Esophagus (tissue), 2 donors: Measurements from ENCODE around the gene DCAF11. TPM values are rescaled to one million over a fixed set of nuclear protein-coding genes. Genes with fewer than 3 reads are reported as not detected.

Source experiments
- H3K27ac ChIP-seq, 2 donors: one replicate each; pipeline ENCODE4 v1.5.1; 2013; ENCODE audit warnings: low read depth in 2 of 2, mild to moderate bottlenecking in 2 of 2, inconsistent platforms in 1 of 2, low read length in 1 of 2, moderate library complexity in 1 of 2
- H3K27me3 ChIP-seq, 2 donors: one replicate each; pipeline ENCODE4 v1.6.1; 2013; ENCODE audit warnings: low read length in 2 of 2, control low read depth in 1 of 2, mild to moderate bottlenecking in 1 of 2; ENCODE audit not compliant: insufficient read depth in 2 of 2, control insufficient read depth in 1 of 2
- H3K36me3 ChIP-seq, 2 donors: one replicate each; pipeline ENCODE4 v1.6.1; 2013; ENCODE audit warnings: low read length in 1 of 2; ENCODE audit not compliant: control insufficient read depth in 2 of 2, insufficient read depth in 2 of 2
- H3K4me1 ChIP-seq, 2 donors: one replicate each; pipeline ENCODE4 v1.6.1; 2013; ENCODE audit warnings: low read length in 1 of 2; ENCODE audit not compliant: control insufficient read depth in 2 of 2, insufficient read depth in 2 of 2
- H3K4me3 ChIP-seq, 2 donors: one replicate each; pipeline ENCODE4 v1.5.1; 2013; ENCODE audit warnings: low read length in 2 of 2, mild to moderate bottlenecking in 2 of 2, low read depth in 1 of 2, moderate library complexity in 1 of 2
- H3K9me3 ChIP-seq, 2 donors: one replicate each; pipeline ENCODE4 v1.6.1; 2013; ENCODE audit warnings: mild to moderate bottlenecking in 2 of 2, low read depth in 1 of 2, low read length in 1 of 2, moderate library complexity in 1 of 2; ENCODE audit not compliant: control insufficient read depth in 2 of 2, insufficient read depth in 1 of 2
- WGBS, 2 donors: extraction: QIAGEN DNeasy Blood & Tissue Kit; methylation state at CpG; one replicate each; pipeline ENCODE4 v1.1.7; 2013; 5-methylcytosine and 5-hydroxymethylcytosine counted together
- polyA plus RNA-seq, 2 donors: library from polyadenylated mRNA; stranded (reverse); fragments of 200-250 nt; gene quantifications; one replicate each; pipeline ENCODE4 v1.2.3, GENCODE V29; 2013
- donor health status: healthy with polysubstance abuse.
- donor health status: Bipolar disorder and iron deficiency.

DCAF11 gene
- polyA plus RNA-seq, 2 donors: 21.5 to 41.6 TPM

DNA sequence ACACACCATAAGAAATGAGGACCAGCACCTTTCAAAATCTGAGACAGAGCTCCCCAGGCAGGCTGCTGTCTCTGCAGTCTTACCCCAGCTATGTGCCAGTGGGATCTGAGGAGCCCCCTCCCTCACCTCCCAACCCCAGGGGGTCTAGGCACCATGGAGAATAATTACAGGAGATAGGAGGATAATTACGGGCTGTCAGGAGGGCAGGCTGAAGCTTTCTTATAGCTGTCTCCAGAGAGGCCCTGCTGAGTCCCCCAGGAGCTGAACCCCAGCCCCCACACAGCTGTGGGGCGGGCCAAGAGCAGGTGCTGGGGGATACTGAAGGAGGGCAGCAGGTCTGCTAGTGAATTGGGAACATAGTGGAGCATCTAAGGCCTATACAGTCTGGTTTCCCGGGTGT, 36.4 kb upstream of the DCAF11 start:
- H3K27me3 ChIP-seq: no peaks in the 10 kb centered on the region
- no peak overlapping the region for H3K27ac ChIP-seq
- WGBS, 2 donors: 82 to 88% methylated on average over 3 of the region's 3 CpGs
- no peak overlapping the region for H3K4me3 ChIP-seq
- no peaks in the 10 kb centered on the region for H3K9me3 ChIP-seq
- H3K36me3 ChIP-seq: no peaks in the 10 kb centered on the region
- peaks cover 0 to 8% of the 10 kb centered on the region in 2 donors for H3K4me1 ChIP-seq

DNA sequence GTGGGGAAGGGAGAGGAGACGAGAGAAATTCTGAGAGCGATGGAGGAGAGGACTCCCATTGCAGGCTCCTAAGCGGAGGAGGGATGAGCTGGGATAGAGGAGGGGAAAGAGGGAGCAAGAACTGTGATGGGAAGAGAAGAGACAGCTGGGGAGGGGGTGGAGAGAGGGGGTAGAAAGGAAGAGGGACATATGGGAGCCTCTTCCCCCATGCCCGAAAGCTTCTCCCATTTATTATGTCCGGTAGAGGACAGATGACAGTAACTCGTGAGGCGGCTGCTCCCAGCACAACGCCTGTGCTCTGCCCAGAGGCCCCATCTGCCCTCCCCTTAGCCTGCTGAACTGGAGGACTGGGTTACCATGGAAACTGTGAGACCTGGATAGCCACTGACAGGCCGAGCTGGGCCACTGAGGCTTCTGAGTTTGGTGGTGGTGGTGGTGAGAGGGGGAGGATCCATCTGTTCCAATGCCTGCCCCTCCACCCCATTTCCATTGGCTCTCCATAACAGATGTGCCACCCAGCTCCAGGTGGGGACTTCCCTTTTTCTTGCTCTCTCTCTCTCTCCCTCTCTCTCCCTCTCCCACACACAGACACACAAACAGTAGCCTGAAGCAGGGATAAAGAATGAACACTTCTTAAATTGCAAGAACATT, 35.0 kb upstream of the DCAF11 start:
- Histone ChIP-seq H3K4me1 (peaks cover 0 to 8% of the 10 kb centered on the region in 2 donors), H3K36me3 (no peaks in the 10 kb centered on the region), H3K27ac (no peak overlapping the region), H3K4me3 (no peak overlapping the region), H3K27me3 (no peaks in the 10 kb centered on the region), H3K9me3 (no peaks in the 10 kb centered on the region)
- 86 to 90% methylated on average over 8 to 9 of the region's 9 CpGs for WGBS, 2 donors

DNA sequence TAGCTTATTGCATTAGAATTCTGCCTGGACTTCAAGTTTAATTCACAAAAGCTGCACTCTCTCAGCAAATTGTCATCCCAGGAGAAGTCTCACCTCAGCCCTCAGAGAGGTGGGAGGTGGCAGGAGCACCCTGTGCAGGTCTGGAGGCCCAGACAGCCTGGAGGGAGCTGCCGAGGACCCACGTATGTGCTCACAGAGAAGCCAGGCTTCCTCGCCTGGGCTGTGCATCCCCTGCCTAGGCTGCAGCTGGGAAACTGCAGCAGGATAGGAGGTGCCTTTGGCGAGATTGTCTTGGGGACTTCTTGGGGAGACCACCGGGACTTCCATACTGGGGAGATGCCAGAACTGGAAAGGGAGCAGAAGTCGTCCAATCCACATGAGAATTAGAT, 34.4 kb upstream of the DCAF11 start:
- H3K4me3 ChIP-seq: no peak overlapping the region
- H3K36me3 ChIP-seq: no peaks in the 10 kb centered on the region
- 77 to 81% methylated on average over 6 of the region's 6 CpGs for WGBS, 2 donors
- no peaks in the 10 kb centered on the region for H3K9me3 ChIP-seq
- no peak overlapping the region for H3K27ac ChIP-seq
- H3K4me1 ChIP-seq: peaks cover 0 to 8% of the 10 kb centered on the region in 2 donors
- no peaks in the 10 kb centered on the region for H3K27me3 ChIP-seq

DNA sequence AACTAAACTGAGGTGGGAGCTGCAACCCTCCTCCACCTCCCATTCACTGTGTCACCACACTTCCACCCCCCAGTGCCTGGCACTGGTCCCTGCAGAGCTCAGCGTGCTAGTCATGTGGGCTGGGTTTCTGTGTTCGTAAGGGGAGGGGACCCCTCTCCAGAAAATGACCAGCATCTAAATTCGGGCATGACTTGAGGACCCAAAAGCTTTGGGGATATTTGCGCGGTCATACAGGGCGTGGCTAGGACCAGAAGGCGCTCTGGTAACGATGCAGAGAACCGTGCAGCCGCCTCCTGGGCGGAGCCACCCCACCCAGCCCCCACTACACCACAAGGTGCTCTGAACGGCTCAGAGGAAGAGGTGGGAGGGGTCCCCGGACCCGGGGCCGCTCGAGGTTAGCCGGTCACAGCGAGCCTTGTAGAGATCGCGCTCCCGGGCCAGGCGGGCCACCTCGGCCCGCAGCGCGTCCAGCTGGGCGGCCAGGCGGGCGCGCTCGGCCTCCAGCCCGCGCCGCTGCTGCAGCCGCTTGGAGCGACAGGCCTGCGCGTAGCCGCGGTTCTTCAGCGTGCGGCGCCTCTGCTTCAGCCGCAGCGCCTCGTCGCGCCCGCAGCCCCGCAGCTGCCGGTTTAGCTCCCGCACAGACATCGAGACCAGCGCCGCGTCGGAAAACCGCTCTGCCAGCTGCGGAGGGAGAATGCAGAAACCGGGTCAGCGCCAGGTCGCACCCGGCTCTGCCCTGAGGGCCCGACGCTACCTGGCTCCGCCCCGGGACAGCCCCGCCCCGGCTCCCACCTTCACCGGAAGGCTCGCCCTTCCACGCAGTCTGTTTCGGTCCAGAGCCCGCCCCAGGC, 33.5 kb upstream of the DCAF11 start:
- peak overlapping the region; percentile 46 to 59 for H3K4me3 ChIP-seq
- H3K27ac ChIP-seq: peak overlapping the region; percentile 15 to 61
- H3K36me3 ChIP-seq: no peaks in the 10 kb centered on the region
- no peaks in the 10 kb centered on the region for H3K27me3 ChIP-seq
- H3K9me3 ChIP-seq: no peaks in the 10 kb centered on the region
- H3K4me1 ChIP-seq: peaks cover 0 to 8% of the 10 kb centered on the region in 2 donors
- WGBS, 2 donors: 0% methylated on average over 66 to 74 of the region's 74 CpGs

DNA sequence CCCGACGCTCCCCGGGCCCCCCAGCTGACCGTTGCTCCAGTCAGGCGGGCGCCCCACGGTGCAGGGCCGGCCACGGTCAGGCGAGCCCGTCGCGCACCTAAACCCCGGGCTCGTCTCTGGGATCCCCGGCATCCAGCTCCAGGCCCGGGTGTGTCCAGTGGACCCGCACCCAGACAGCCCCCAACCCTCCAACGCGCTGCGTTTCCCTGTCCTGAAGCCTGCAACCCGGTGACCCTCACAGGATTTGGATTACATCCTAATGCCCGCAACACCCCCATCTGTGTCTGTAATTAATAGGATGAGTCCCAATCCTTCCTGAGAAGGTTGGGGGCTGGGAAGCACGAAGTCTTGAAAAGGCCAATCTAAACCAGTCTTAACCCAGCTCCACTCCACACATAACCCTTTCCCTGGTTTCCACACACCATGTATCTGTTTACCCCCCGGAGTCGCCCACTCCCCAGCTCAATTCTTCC, 32.8 kb upstream of the DCAF11 start:
- 24 to 33% methylated on average over 15 to 26 of the region's 26 CpGs for WGBS, 2 donors
- Histone ChIP-seq H3K4me3 (peak overlapping the region; percentile 46 to 59), H3K4me1 (peaks cover 0 to 8% of the 10 kb centered on the region in 2 donors), H3K36me3 (no peaks in the 10 kb centered on the region), H3K9me3 (no peaks in the 10 kb centered on the region), H3K27me3 (no peaks in the 10 kb centered on the region), H3K27ac (peak overlapping the region in 1 of 2 donors; percentile 14)

DNA sequence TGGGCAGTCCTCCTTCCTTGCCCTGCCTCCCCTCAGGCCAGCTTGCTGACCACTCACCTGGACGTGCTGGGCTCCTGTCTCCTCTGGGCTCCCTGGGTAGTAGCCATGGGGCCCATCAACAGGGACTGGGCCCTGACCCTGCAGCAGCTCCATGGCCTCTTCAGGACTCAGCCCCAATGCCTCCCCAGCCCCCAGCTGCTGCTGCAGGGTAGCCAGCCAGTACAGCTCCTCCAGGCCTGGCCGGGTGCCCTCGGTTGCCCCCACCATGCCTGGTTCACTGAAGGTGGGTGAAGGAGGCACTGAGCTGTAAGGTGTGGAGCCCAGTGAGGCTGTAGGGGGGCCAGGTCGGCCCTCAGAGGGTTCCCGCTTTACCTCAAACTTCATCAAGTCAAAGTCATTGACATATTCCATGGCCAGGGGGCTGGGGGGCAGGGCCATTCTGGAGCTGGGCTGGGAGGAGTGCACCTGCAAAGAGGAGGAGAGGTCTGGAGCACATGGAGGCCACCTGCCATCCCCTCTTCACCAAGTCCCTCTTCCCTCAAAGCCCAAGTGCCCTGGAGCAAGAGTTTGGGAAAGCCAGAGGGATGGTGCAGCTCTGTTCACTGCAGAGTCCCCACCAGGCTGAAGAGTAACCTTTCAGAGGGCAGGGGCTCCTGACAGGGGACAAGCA, 32.0 kb upstream of the DCAF11 start:
- H3K27ac ChIP-seq: no peak overlapping the region
- no peaks in the 10 kb centered on the region for H3K36me3 ChIP-seq
- H3K4me1 ChIP-seq: peaks cover 0 to 6% of the 10 kb centered on the region in 2 donors
- 94 to 95% methylated on average over 5 of the region's 5 CpGs for WGBS, 2 donors
- H3K9me3 ChIP-seq: no peaks in the 10 kb centered on the region
- no peak overlapping the region for H3K4me3 ChIP-seq
- no peaks in the 10 kb centered on the region for H3K27me3 ChIP-seq

DNA sequence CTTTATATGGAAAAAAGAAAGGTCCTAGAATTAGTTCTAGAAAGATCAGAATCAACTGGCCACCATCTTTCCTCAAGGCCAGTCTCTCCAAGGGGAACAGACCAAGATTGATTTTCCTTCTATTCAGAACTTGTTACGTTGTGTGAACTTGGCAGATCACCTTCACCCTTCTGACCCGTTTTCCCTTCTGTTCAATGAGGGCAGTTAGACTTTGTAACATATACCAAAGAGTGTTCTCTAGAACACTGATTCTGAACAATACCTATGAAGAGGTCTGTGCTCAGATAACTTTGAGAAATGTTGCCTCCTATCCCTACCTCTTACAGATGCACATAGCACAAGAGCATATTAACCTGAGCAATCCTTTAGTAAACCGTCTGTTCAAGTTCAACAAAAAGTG, 31.1 kb upstream of the DCAF11 start:
- no peaks in the 10 kb centered on the region for H3K36me3 ChIP-seq
- no peak overlapping the region for H3K27ac ChIP-seq
- peaks cover 0 to 6% of the 10 kb centered on the region in 2 donors for H3K4me1 ChIP-seq
- no peaks in the 10 kb centered on the region for H3K27me3 ChIP-seq
- no peak overlapping the region for H3K4me3 ChIP-seq
- 72 to 86% methylated on average over 3 of the region's 3 CpGs for WGBS, 2 donors
- no peaks in the 10 kb centered on the region for H3K9me3 ChIP-seq

DNA sequence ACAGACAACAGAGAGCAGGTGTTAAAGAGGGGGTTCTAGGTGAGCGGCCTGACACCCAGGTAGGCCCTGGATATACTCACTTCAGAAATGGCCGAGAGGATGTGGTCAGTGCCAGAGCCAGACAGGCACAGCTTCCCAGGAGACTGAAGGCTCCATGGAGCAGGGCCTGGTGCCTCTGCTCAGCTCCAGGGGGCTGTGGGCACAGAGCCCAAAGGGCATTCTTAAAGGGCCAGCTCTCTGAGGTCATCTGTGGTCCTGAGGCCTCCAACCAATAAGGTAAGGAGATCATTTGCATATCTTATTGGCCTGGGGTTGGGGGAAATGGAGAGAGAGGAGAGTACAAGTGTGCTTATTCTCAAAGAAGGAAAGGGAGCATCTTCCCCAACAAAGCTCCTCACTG, 30.1 kb upstream of the DCAF11 start:
- no peak overlapping the region for H3K27ac ChIP-seq
- no peaks in the 10 kb centered on the region for H3K36me3 ChIP-seq
- H3K9me3 ChIP-seq: no peaks in the 10 kb centered on the region
- WGBS, 2 donors: 92 to 100% methylated on average over 2 of the region's 2 CpGs
- no peaks in the 10 kb centered on the region for H3K27me3 ChIP-seq
- H3K4me1 ChIP-seq: peaks cover 0 to 6% of the 10 kb centered on the region in 2 donors
- H3K4me3 ChIP-seq: no peak overlapping the region

DNA sequence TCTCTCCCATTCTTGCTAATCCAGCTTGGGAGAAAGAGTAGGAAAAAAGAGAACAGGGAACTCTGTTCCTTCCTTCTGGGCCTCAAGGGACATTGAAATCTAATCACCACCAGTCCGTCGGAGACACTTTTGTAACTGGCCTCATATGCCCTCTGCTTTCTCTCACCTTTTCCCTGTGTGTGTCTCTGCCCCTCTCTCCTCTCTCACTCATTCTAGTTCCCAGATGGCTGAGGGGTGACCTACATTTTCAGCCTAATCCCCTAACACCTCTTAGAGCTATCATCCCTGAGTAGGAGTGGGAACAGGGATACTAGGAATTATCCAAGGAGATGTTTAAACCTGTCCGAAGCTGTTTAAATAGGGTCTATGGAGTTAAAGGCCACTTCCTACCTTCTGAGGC, 29.4 kb upstream of the DCAF11 start:
- H3K27ac ChIP-seq: no peak overlapping the region
- H3K4me3 ChIP-seq: no peak overlapping the region
- no peaks in the 10 kb centered on the region for H3K27me3 ChIP-seq
- H3K9me3 ChIP-seq: no peaks in the 10 kb centered on the region
- H3K36me3 ChIP-seq: no peaks in the 10 kb centered on the region
- peaks cover 0 to 6% of the 10 kb centered on the region in 2 donors for H3K4me1 ChIP-seq
- 90 to 91% methylated on average over 3 of the region's 3 CpGs for WGBS, 2 donors
